ENCODE data around the gene FBXL22. TPM values are rescaled to one million over a fixed set of nuclear protein-coding genes. Genes with fewer than 3 reads are reported as not detected.

Gene FBXL22
- total and polyA plus RNA-seq, 2 of the 4 experiments (the other 2 are of a cell fraction): 0.36 to 1.3 TPM

DNA sequence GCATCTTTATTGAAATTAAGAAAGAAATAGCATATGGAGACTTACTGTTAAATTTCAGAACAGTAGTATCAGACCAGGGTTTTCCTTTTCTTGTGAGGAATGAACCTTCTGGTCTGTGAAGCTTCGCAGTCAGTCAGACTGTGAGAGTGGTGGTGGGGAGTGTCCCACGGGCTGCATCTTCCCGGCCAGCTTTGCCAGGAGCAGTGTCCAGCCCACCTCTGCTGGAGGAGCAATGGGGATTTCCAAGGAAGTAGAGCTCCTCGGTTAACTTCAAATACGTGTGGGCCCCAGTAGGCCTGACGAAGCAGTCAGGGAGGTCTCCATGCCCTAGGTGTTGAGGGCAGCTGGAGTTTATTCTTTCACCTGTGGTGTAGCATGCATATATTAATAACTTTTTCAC is 40.9 kb upstream of the FBXL22 start:
- BruUV-seq (replicated peaks): no TSS peak
- Histone ChIP-seq H3K27ac (ENCODE audit: insufficient read depth, low read length) (no peak overlapping the region), H3K4ac (ENCODE audit: low read depth, low read length) (no peak overlapping the region), H3K56ac (ENCODE audit: extremely low read depth, insufficient read depth, low read length) (no peak overlapping the region), H3K36me3 (ENCODE audit: control insufficient read depth, insufficient read depth, low read length) (peaks cover 14% of the 10 kb centered on the region), H3K9ac (ENCODE audit: low read depth, low read length) (no peak overlapping the region), H2AFZ (replicated peaks; ENCODE audit: low read length, poor library complexity) (no peak overlapping the region), H3K79me1 (ENCODE audit: low read depth in 1 of 2, low read length in 2 of 2) (peaks cover 10 to 35% of the 10 kb centered on the region in 2 experiments; a peak in 3 of 4 replicates), H3K23ac (ENCODE audit: low read depth, low read length) (no peak overlapping the region), H2AK9ac (replicated peaks; ENCODE audit: low read depth, low read length, poor library complexity) (no peak overlapping the region), H4K20me1 (ENCODE audit: insufficient read depth, low read length) (peaks cover 9% of the 10 kb centered on the region; the same call in 1 of the 2 replicates), H3K9me1 (ENCODE audit: insufficient read depth, low read length) (peaks cover 13% of the 10 kb centered on the region), H2BK5ac (ENCODE audit: low read depth, low read length, poor library complexity, severe bottlenecking) (no peak overlapping the region), H4K8ac (ENCODE audit: low read depth in 2 of 2, low read length in 2 of 2) (no peak overlapping the region), H3K4me1 (ENCODE audit: control insufficient read depth, insufficient read depth, low read length) (peaks cover 2% of the 10 kb centered on the region; the same call in 1 of the 2 replicates), H3K4me3 (ENCODE audit: insufficient read depth, low read depth, low read length) (no peak overlapping the region), H3K4me2 (ENCODE audit: low read depth, low read length) (no peak overlapping the region), H4K91ac (ENCODE audit: insufficient read depth, low read depth, low read length) (no peak overlapping the region), H2AK5ac (ENCODE audit: low read depth, low read length) (no peak overlapping the region), H3K14ac (replicated peaks; ENCODE audit: low read depth, low read length) (no peak overlapping the region), H3K27me3 (ENCODE audit: control insufficient read depth, insufficient read depth, low read length) (no peaks in the 10 kb centered on the region), H2BK120ac (ENCODE audit: low read depth, low read length) (no peak overlapping the region), H4K5ac (ENCODE audit: low read depth, low read length) (no peak overlapping the region), H3K9me3 (ENCODE audit: control insufficient read depth, insufficient read depth, low read length) (no peaks in the 10 kb centered on the region), H2BK20ac (ENCODE audit: low read depth, low read length) (no peak overlapping the region), H3K18ac (ENCODE audit: low read depth, low read length) (no peak overlapping the region), H2BK15ac (ENCODE audit: low read depth, low read length) (no peak overlapping the region)
- in situ Hi-C loops (cut with MboI; ENCODE audit: low sequenced_read_pairs) (no loop called here), dilution Hi-C loops (cut with HindIII; ENCODE audit: low sequenced_read_pairs, unreplicated experiment) (no loop called here), intact Hi-C loops (cut with micrococcal nuclease) (no loop called here)
- 100% methylated on average over 1 of the region's 6 CpGs; no CpG with 5 or more reads in 1 of the 2 experiments for WGBS, 2 experiments (ENCODE audit: extremely low coverage in 2 of 2, insufficient read length in 1 of 2)
- POLR2A ChIA-PET (ENCODE audit: unreplicated experiment): no interaction called here
- TF ChIP-seq POLR2A (IDR thresholded peaks at IDR 0.05; ENCODE audit: low read depth, low read length): no peak
- TF ChIP-seq CEBPB (IDR thresholded peaks at IDR 0.05; ENCODE audit: low read depth, low read length): no peak
- TF ChIP-seq, protein P1, sequence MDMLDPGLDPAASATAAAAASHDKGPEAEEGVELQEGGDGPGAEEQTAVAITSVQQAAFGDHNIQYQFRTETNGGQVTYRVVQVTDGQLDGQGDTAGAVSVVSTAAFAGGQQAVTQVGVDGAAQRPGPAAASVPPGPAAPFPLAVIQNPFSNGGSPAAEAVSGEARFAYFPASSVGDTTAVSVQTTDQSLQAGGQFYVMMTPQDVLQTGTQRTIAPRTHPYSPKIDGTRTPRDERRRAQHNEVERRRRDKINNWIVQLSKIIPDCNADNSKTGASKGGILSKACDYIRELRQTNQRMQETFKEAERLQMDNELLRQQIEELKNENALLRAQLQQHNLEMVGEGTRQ (IDR thresholded peaks at IDR 0.05; ENCODE audit: low read depth, low read length): no peak
- no peak for TF ChIP-seq FOS (IDR thresholded peaks at IDR 0.05; ENCODE audit: low read depth, low read length)
- no peak for TF ChIP-seq MXI1 (IDR thresholded peaks at IDR 0.05; ENCODE audit: borderline replicate concordance, low read depth, low read length)
- ATAC-seq (ENCODE audit: low read depth) (no peak), DNase-seq (no peak)
- CTCF ChIA-PET: no interaction called here

Measured in IMR-90 (cell line).